ACC112 (cell line): Measurements from ENCODE around the gene NOP9.

Experiments used
- H2AFZ ChIP-seq: fragments of 200-600 bp; sonication (generic); one replicate; pipeline ENCODE4 v1.6.0; 2017; ENCODE audit warnings: antibody characterized with exemption, low read length; ENCODE audit not compliant: unreplicated experiment
- H3K27ac ChIP-seq: fragments of 200-600 bp; sonication (generic); 2 replicates; pipeline ENCODE4 v1.5.1; 2014; ENCODE audit warnings: low read depth, mild to moderate bottlenecking, antibody characterized with exemption, low read length, moderate library complexity
- H3K27me3 ChIP-seq: fragments of 200-600 bp; sonication (generic); 2 replicates; pipeline ENCODE4 v1.6.1; 2014; ENCODE audit warnings: mild to moderate bottlenecking, antibody characterized with exemption, low read length, moderate library complexity, mixed read lengths; ENCODE audit not compliant: insufficient read depth
- H3K36me3 ChIP-seq: fragments of 200-600 bp; sonication (generic); 2 replicates; pipeline ENCODE4 v1.6.1; 2016; ENCODE audit warnings: mild to moderate bottlenecking, antibody characterized with exemption, low read length, moderate library complexity, mixed read lengths; ENCODE audit not compliant: insufficient read depth
- H3K4me1 ChIP-seq: fragments of 200-600 bp; sonication (generic); one replicate; pipeline ENCODE4 v1.6.1; 2016; ENCODE audit warnings: low read length, mixed read lengths; ENCODE audit not compliant: insufficient read depth, unreplicated experiment, control insufficient read depth
- H3K4me3 ChIP-seq: fragments of 200-600 bp; sonication (generic); 2 replicates; pipeline ENCODE4 v1.5.1; 2014; ENCODE audit warnings: mild to moderate bottlenecking, low read depth, low read length
- H3K79me2 ChIP-seq: fragments of 200-600 bp; sonication (generic); one replicate; pipeline ENCODE4 v1.6.0; 2016; ENCODE audit warnings: low read length; ENCODE audit not compliant: control insufficient read depth, unreplicated experiment, insufficient read depth

NOP9 gene

GRCh38 chr14:24258119-24258518 lies 41.5 kb upstream of the NOP9 start:
- H2AFZ ChIP-seq = no peak overlapping the region
- H3K4me1 ChIP-seq = peaks cover 8% of the 10 kb centered on the region
- no peak overlapping the region for H3K27ac ChIP-seq
- H3K36me3 ChIP-seq = no peaks in the 10 kb centered on the region
- H3K4me3 ChIP-seq = no peak overlapping the region
- H3K27me3 ChIP-seq = no peaks in the 10 kb centered on the region
- H3K79me2 ChIP-seq = no peaks in the 10 kb centered on the region

GRCh38 chr14:24258548-24259265 lies 40.9 kb upstream of the NOP9 start:
- H3K27ac ChIP-seq = no peak overlapping the region
- H3K27me3 ChIP-seq = no peaks in the 10 kb centered on the region
- no peak overlapping the region for H3K4me3 ChIP-seq
- H3K36me3 ChIP-seq = no peaks in the 10 kb centered on the region
- no peaks in the 10 kb centered on the region for H3K79me2 ChIP-seq
- H2AFZ ChIP-seq = no peak overlapping the region
- H3K4me1 ChIP-seq = peaks cover 8% of the 10 kb centered on the region

- no peak overlapping the region for H3K4me3 ChIP-seq
- peaks cover 8% of the 10 kb centered on the region for H3K4me1 ChIP-seq
- no peaks in the 10 kb centered on the region for H3K27me3 ChIP-seq
- H3K36me3 ChIP-seq = no peaks in the 10 kb centered on the region
- no peak overlapping the region for H3K27ac ChIP-seq
- H2AFZ ChIP-seq = no peak overlapping the region
- H3K79me2 ChIP-seq = no peaks in the 10 kb centered on the region
Measured at GRCh38 chr14:24259282-24260025, 40.2 kb upstream of the NOP9 start.

DNA sequence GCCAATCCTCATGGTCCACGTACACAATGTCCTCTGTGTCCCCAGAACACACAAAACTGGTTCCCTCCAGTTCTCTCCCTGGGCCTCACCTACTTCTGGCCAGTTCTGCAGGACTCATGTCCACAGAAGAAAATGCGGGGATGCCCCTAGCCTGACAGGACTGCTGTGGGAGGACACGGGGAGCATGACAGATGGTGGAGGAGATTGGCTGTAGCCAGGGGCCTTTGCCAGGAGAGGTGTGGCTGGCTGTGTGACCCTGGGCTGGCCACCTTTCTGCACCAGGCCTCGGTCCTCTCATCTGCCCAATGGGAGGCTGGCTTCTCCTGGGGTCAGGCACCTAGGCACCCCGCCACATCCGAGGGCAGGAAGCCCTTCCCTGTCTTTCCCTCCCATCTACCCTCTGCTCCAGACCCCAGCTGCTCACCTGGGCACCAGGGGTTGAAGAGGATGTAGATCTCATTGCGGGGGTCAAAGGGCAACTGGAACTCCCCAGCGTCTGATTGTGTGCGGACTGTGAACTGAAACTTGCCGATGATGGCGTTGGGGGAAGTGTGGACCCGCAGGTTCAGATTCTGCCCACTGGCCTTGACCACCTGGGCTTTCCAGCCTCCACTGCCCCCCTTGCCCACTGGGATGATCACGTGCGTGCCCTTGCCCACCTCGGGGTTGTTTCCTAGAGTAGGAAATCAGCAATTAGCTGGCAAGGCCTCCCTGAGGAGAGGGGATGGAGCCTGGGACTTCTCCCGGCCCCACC lies 39.4 kb upstream of the NOP9 start:
- Histone ChIP-seq H3K79me2 (no peaks in the 10 kb centered on the region), H3K4me3 (no peak overlapping the region), H2AFZ (no peak overlapping the region), H3K27me3 (no peaks in the 10 kb centered on the region), H3K4me1 (peaks cover 8% of the 10 kb centered on the region), H3K27ac (no peak overlapping the region), H3K36me3 (no peaks in the 10 kb centered on the region)

DNA sequence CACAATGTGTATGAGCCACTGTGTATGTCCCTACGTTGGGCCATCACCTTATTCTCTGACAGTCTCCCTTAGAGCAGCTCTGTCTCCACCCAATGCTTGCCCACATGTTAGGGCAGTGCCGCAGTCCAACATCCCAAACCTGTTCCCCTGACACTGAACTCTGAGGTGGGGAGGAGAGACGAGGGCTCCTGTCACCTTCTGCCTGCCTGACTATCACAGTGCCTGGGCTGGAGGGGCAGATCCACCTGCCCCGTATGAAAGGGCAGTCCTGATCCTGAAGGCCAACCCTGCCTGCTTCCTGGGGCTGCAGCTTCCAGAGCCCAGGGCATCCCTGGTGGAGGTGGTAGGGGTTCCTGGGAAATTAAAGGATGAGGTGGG lies 38.9 kb upstream of the NOP9 start:
- no peak overlapping the region for H2AFZ ChIP-seq
- H3K4me1 ChIP-seq = peaks cover 8% of the 10 kb centered on the region
- H3K36me3 ChIP-seq = no peaks in the 10 kb centered on the region
- no peak overlapping the region for H3K4me3 ChIP-seq
- no peak overlapping the region for H3K27ac ChIP-seq
- no peaks in the 10 kb centered on the region for H3K27me3 ChIP-seq
- no peaks in the 10 kb centered on the region for H3K79me2 ChIP-seq

GRCh38 chr14:24261256-24261968 lies 38.2 kb upstream of the NOP9 start:
- Histone ChIP-seq H2AFZ (no peak overlapping the region), H3K4me1 (peaks cover 8% of the 10 kb centered on the region), H3K36me3 (no peaks in the 10 kb centered on the region), H3K27ac (no peak overlapping the region), H3K27me3 (no peaks in the 10 kb centered on the region), H3K79me2 (no peaks in the 10 kb centered on the region), H3K4me3 (no peak overlapping the region)

DNA sequence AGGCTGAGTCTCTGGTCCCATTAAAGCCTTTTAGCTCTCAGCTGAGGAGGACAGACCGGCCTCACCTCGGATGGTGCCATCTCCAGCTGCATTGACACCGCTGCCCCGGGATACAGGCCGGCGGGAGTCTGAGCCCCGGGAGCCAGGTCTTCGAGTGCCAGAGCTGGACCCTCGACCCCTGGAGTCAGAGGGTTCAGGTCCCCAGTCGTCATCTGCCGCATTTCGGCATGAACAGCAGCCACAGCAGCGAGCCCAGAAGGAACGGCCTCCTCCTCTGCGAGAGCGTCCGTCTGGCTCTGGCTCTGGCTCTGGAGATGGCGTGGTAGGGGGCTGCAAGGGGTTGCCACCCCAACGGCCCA lies 37.7 kb upstream of the NOP9 start:
- Histone ChIP-seq H3K79me2 (no peaks in the 10 kb centered on the region), H3K27ac (no peak overlapping the region), H3K4me1 (peaks cover 8% of the 10 kb centered on the region), H2AFZ (no peak overlapping the region), H3K4me3 (no peak overlapping the region), H3K27me3 (no peaks in the 10 kb centered on the region), H3K36me3 (no peaks in the 10 kb centered on the region)

DNA sequence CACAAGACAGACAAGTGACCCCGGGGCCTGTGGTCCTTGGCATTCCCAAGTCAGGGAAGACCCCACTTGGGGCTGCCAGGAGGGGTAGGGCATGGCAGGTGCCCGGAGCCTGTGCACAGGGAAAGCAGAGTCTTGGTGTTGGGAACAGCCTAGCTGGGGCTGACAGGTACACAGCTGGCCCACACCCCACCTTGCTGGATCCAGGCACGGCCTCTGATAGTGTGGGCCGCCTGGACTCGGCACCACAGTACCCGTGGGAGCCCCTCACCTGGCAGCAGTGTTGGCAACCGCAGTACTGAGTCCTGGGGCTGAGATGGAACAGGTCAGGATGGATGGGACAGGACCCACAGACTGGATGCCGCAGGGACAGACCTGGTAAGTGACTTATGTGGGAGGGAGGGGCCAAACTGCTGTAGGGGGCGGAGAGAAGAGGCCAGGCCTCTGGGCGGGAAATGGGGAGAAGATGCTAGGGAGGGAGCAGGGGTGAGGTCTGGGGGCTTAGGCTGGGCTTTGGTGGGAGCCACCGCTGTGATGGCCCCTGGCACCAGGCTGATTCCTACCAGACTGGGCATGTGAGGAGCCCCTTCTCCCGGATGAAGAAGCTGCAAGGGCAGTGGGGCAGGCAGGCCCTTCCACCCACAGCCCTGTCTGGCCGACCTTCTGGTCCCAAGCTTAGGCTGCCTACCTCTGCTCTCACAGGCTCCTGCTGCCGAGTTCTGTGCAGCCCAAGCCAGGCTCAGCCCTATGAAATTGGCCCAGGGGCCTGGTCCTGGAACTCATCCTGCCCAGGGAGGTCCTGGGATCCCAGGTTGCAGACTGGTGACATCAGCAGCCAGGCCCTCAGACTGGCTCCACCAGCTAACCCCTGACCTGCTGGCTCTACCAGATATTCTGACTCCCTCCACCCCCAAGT lies 36.6 kb upstream of the NOP9 start, which contains the start of gene TGM1:
Gene TGM1 (minus strand): TSS at position 357 of the 913 bp plus-strand sequence. CDS start 825 bp downstream, outside the sequence.
- Histone ChIP-seq H3K79me2 (no peaks in the 10 kb centered on the region), H2AFZ (no peak within 1 kb of the TSS), H3K4me1 (peaks cover 8% of the 10 kb centered on the region), H3K27me3 (no peaks in the 10 kb centered on the region), H3K36me3 (no peaks in the 10 kb centered on the region), H3K27ac (no peak within 1 kb of the TSS), H3K4me3 (no peak within 1 kb of the TSS)

DNA sequence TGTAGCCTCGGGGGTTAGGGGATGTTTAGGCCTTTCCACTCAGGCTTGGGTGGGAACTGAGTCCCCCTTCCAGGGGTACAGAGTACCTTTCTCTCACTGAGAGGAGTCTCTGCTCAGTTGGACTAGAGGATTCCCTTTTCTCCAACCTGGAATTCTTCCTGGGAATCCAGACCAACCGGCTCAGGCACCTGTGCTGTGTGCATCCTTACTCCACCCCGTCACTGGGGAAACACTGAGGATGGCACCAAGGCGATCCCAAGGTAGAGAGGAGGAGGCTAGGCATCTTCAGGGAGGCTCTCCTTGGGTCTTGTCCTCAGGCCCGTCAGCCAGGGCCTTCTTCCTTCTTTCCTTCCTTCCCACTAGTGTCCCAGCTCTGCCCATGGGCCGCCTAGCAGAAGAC lies 35.8 kb upstream of the NOP9 start:
- no peak overlapping the region for H2AFZ ChIP-seq
- H3K79me2 ChIP-seq = no peaks in the 10 kb centered on the region
- no peaks in the 10 kb centered on the region for H3K27me3 ChIP-seq
- H3K36me3 ChIP-seq = no peaks in the 10 kb centered on the region
- no peak overlapping the region for H3K27ac ChIP-seq
- H3K4me3 ChIP-seq = no peak overlapping the region
- peaks cover 8% of the 10 kb centered on the region for H3K4me1 ChIP-seq
